Ovary (tissue), 9 donors: ENCODE results near the gene IL17RE. TPM values are rescaled to one million over a fixed set of nuclear protein-coding genes. Genes with fewer than 3 reads are reported as not detected.

Experiments
- DNase-seq, 5 donors: peaks; one replicate each; pipeline ENCODE4 v3.0.0-alpha.2; 2019 to 2020
- H3K27ac ChIP-seq, 2 donors: fragments of 200-600 bp; one replicate each; pipeline versions ENCODE4 v1.5.1 to v1.8.0; 2019 to 2022
- H3K27me3 ChIP-seq: fragments of 200-600 bp; one replicate; pipeline ENCODE4 v1.8.0; 2022
- H3K36me3 ChIP-seq: fragments of 200-600 bp; sonication (generic); one replicate; pipeline ENCODE4 v1.5.1; 2019
- H3K4me1 ChIP-seq: one replicate; pipeline ENCODE4 v1.8.1; 2013; ENCODE audit warnings: mild to moderate bottlenecking, moderate library complexity; ENCODE audit not compliant: insufficient read depth
- H3K4me3 ChIP-seq: fragments of 200-600 bp; sonication (generic); one replicate; pipeline ENCODE4 v1.5.1; 2017
- H3K9me3 ChIP-seq, 2 donors: fragments of 200-600 bp in 1 of 2; sonication (generic) in 1 of 2; one replicate each; pipeline versions ENCODE4 v1.5.1 to v1.8.1; 2013 to 2019; ENCODE audit warnings: mild to moderate bottlenecking in 1 of 2, moderate library complexity in 1 of 2
- CTCF ChIP-seq, 3 donors: fragments of 450-650 bp in 2 of 3; fragments of 200-600 bp in 1 of 3; IDR thresholded peaks; one replicate each; pipeline versions ENCODE4 v1.5.1 to v1.8.0; 2016 to 2022; ENCODE audit warnings: antibody characterized with exemption in 3 of 3, mild to moderate bottlenecking in 1 of 3
- EP300 ChIP-seq: sonication (generic); formaldehyde crosslinking; IDR thresholded peaks from one replicate; pipeline ENCODE4 v1.6.1; 2017; ENCODE audit warnings: antibody characterized with exemption
- POLR2A ChIP-seq: fragments of 450-650 bp; IDR thresholded peaks from one replicate; pipeline ENCODE4 v1.6.1; 2017; ENCODE audit warnings: antibody characterized with exemption, mild to moderate bottlenecking, moderate library complexity
- WGBS, 3 donors: extraction: QIAGEN DNeasy Blood & Tissue Kit in 1 of 3; methylation state at CpG; one replicate each; pipeline versions ENCODE4 v1.1.5 to v1.1.7; 2013 to 2017; 5-methylcytosine and 5-hydroxymethylcytosine counted together
- intact Hi-C, 4 donors: fragments of 100-400 bp; cut with DNase I; formaldehyde crosslinking; loops; one replicate each; pipeline versions ENCODE4 v1.11.0 to v1.15.1; 2022 to 2023
- polyA plus RNA-seq, 2 donors: library from polyadenylated mRNA; stranded (reverse); fragments of 200-250 nt in 1 of 2; fragments of 350-450 nt in 1 of 2; fragmentation: Illumina TruSeq in 1 of 2; extraction: RNeasy Lipid Tissue Mini Kit (QIAGEN cat#74804) in 1 of 2; gene quantifications; one replicate each; pipeline ENCODE4 v1.2.3, GENCODE V29; 2013 to 2014
- total RNA-seq, 7 donors: library from RNA; depleted of rRNA in 2 of 7; stranded (reverse); fragments of >200 nt in 2 of 7; fragmentation: NEBNext Ultra II Directional in 3 of 7; extraction: Animal tissue kit (Norgen Biotek cat#: 25700) in 3 of 7; gene quantifications; one replicate each; pipeline versions ENCODE4 v1.1.0 to v1.2.4, GENCODE V29; 2016 to 2023
- donor health status: DM: no; HTN: no; CAD: no; lungs with moderate emphysema.
- donor health status: DM: no; HTN: no; CAD: no.
- donor health status: Bipolar disorder and iron deficiency.
- donor health status: DM: yes; HTN: yes; CAD: no.
- donor health status: DM: no; HTN: no; CAD: no.
- donor health status: DM: yes; HTN: yes; CAD: no.

IL17RE gene
- total and polyA plus RNA-seq, 9 donors, result 0.48 to 3.6 (median 1.3) TPM

- TF ChIP-seq POLR2A (no peak), EP300 (no peak), CTCF (IDR thresholded peaks at IDR 0.05) (no peak)
- H3K9me3 ChIP-seq, result no peaks in the 10 kb centered on the region
- H3K4me3 ChIP-seq, result no peak within 1 kb of the TSS
- no peaks in the 10 kb centered on the region for H3K4me1 ChIP-seq
- intact Hi-C loops, result no loop called here
- DNase-seq, result no peak
- H3K27ac ChIP-seq, result no peak within 1 kb of the TSS
- H3K36me3 ChIP-seq, result no peaks in the 10 kb centered on the region
- 71 to 82% (median 77%) methylated on average over 7 of the region's 7 CpGs for WGBS, 3 donors
- H3K27me3 ChIP-seq, result no peaks in the 10 kb centered on the region
Measured at GRCh38 chr3:9879830-9880549, 22.7 kb upstream of the IL17RE start, which contains the start of gene CIDEC. TSS of gene CIDEC (minus strand) at chr3:9880253. CDS start at chr3:9878486, 1,767 bp downstream.

- TF ChIP-seq EP300 (no peak), CTCF (IDR thresholded peaks at IDR 0.05) (no peak), POLR2A (no peak)
- no peak overlapping the region for H3K27ac ChIP-seq
- no peaks in the 10 kb centered on the region for H3K36me3 ChIP-seq
- no peaks in the 10 kb centered on the region for H3K27me3 ChIP-seq
- 86 to 89% (median 88%) methylated on average over 1 of the region's 1 CpG for WGBS, 3 donors
- intact Hi-C loops, result no loop called here
- no peaks in the 10 kb centered on the region for H3K9me3 ChIP-seq
- no peak overlapping the region for H3K4me3 ChIP-seq
- no peak for DNase-seq
- no peaks in the 10 kb centered on the region for H3K4me1 ChIP-seq
Measured at GRCh38 chr3:9881441-9881840, 21.2 kb upstream of the IL17RE start.

GRCh38 chr3:9883706-9884554 is 18.7 kb upstream of the IL17RE start:
- 70 to 74% (median 72%) methylated on average over 7 of the region's 7 CpGs for WGBS, 3 donors
- Histone ChIP-seq H3K36me3 (no peaks in the 10 kb centered on the region), H3K4me1 (no peaks in the 10 kb centered on the region), H3K9me3 (no peaks in the 10 kb centered on the region), H3K27ac (no peak overlapping the region), H3K27me3 (no peaks in the 10 kb centered on the region), H3K4me3 (no peak overlapping the region)
- intact Hi-C loops, result no loop called here
- DNase-seq, result no peak
- no peak for TF ChIP-seq EP300
- TF ChIP-seq CTCF (IDR thresholded peaks at IDR 0.05), result no peak

- H3K4me1 ChIP-seq, result no peaks in the 10 kb centered on the region
- no peak overlapping the region for H3K4me3 ChIP-seq
- intact Hi-C loops, result no loop called here
- no peaks in the 10 kb centered on the region for H3K9me3 ChIP-seq
- H3K36me3 ChIP-seq, result no peaks in the 10 kb centered on the region
- no peak overlapping the region for H3K27ac ChIP-seq
- H3K27me3 ChIP-seq, result no peaks in the 10 kb centered on the region
- TF ChIP-seq CTCF (IDR thresholded peaks at IDR 0.05), result no peak
- no peak for TF ChIP-seq POLR2A
- no peak for TF ChIP-seq EP300
- no peak for DNase-seq
- WGBS, 3 donors, result 66 to 72% (median 66%) methylated on average over 11 of the region's 11 CpGs
Measured at GRCh38 chr3:9884555-9885165, 18.0 kb upstream of the IL17RE start.
